Camera-type eye (tissue), 1 donor: Measurements from ENCODE around the gene EIF2S3B. TPM values are rescaled to one million over a fixed set of nuclear protein-coding genes. Genes with fewer than 3 reads are reported as not detected.

Source experiments
- total RNA-seq: library from RNA; depleted of rRNA; stranded (reverse); fragments of >200 nt; gene quantifications from one replicate; pipeline ENCODE4 v1.2.3, GENCODE V29; 2014

EIF2S3B gene
- 0.55 TPM for total RNA-seq

GRCh38 chr12:10505620-10506019 is at the start of gene EIF2S3B:
Gene EIF2S3B (plus strand): TSS chr12:10505890. CDS start chr12:10505903, 13 bp downstream.

Other genes with a start within 250 kb of the EIF2S3B start
- gene KLRD1, start 198.0 kb upstream of the EIF2S3B start, total RNA-seq, result 0.82 TPM
- 1.2 TPM for gene KLRK1, start 115.8 kb upstream of the EIF2S3B start, total RNA-seq
- not detected for gene KLRC4, start 96.1 kb upstream of the EIF2S3B start, total RNA-seq
- not detected for gene KLRC3, start 85.3 kb upstream of the EIF2S3B start, total RNA-seq
- gene KLRC2, start 69.9 kb upstream of the EIF2S3B start, total RNA-seq, result not detected
- 0.27 TPM for gene KLRC1, start 52.5 kb upstream of the EIF2S3B start, total RNA-seq
- 39.0 TPM for gene MAGOHB, start 107.7 kb downstream of the EIF2S3B start, total RNA-seq
- gene STYK1, start 168.2 kb downstream of the EIF2S3B start, total RNA-seq, result 1.2 TPM
- 159 TPM for gene YBX3, start 217.4 kb downstream of the EIF2S3B start, total RNA-seq